Endothelial cell (in vitro differentiated cells): Measurements from ENCODE around the gene MCCC2. TPM values are rescaled to one million over a fixed set of nuclear protein-coding genes. Genes with fewer than 3 reads are reported as not detected.
"Not testable (repeated sequence)": the region's sequence is repeated elsewhere in the genome, so short reads cannot be mapped to it uniquely, and the experiment has no call there.

Experiments
- DNase-seq: peaks from one replicate; pipeline ENCODE4 v3.0.0; 2021; ENCODE audit warnings: low spot score
- H3K27ac Mint-ChIP-seq: one replicate; pipeline ENCODE4 v1.8.0; 2021; ENCODE audit warnings: mixed read lengths, inconsistent platforms; ENCODE audit not compliant: unreplicated experiment
- H3K27me3 Mint-ChIP-seq: one replicate; pipeline ENCODE4 v1.8.0; 2021; ENCODE audit warnings: mild to moderate bottlenecking, moderate library complexity, mixed read lengths, inconsistent platforms; ENCODE audit not compliant: unreplicated experiment
- H3K36me3 Mint-ChIP-seq: one replicate; pipeline ENCODE4 v1.8.0; 2021; ENCODE audit warnings: mild to moderate bottlenecking, low read depth, mixed read lengths, inconsistent platforms; ENCODE audit not compliant: unreplicated experiment
- H3K4me1 Mint-ChIP-seq: one replicate; pipeline ENCODE4 v1.8.0; 2021; ENCODE audit warnings: mild to moderate bottlenecking, mixed read lengths, inconsistent platforms; ENCODE audit not compliant: unreplicated experiment
- H3K4me3 Mint-ChIP-seq: one replicate; pipeline ENCODE4 v1.8.0; 2021; ENCODE audit warnings: mild to moderate bottlenecking, mixed read lengths, inconsistent platforms; ENCODE audit not compliant: unreplicated experiment
- H3K9me3 Mint-ChIP-seq: one replicate; pipeline ENCODE4 v1.8.0; 2021; ENCODE audit warnings: mixed read lengths, inconsistent platforms; ENCODE audit not compliant: unreplicated experiment
- CTCF ChIP-seq: fragments of 200-600 bp; sonication (generic); IDR thresholded peaks from one replicate; pipeline ENCODE4 v1.5.0; 2021; ENCODE audit warnings: antibody characterized with exemption; ENCODE audit not compliant: unreplicated experiment
- total RNA-seq: library from RNA; stranded (reverse); fragmentation: NEBNext Ultra II Directional; extraction: Animal tissue kit (Norgen Biotek cat#: 25700); gene quantifications from one replicate; pipeline ENCODE4 v1.2.1, GENCODE V29; 2021; ENCODE audit not compliant: unreplicated experiment

Gene MCCC2
- total RNA-seq, 1 donor from 2014 or later, result 38.3 TPM

- H3K4me1 Mint-ChIP-seq, result no peaks in the 10 kb centered on the region
- DNase-seq, result peak; percentile 44
- H3K27me3 Mint-ChIP-seq, result no peaks in the 10 kb centered on the region
- TF ChIP-seq CTCF, result peak; percentile 69
- H3K27ac Mint-ChIP-seq, result no peak overlapping the region
- H3K36me3 Mint-ChIP-seq, result peaks cover 35% of the 10 kb centered on the region
- H3K9me3 Mint-ChIP-seq, result no peaks in the 10 kb centered on the region
- no peak overlapping the region for H3K4me3 Mint-ChIP-seq
Observed at GRCh38 chr5:71601222-71602026, 14.3 kb downstream of the MCCC2 start.

GRCh38 chr5:71609916-71610315, 22.8 kb downstream of the MCCC2 start:
- H3K4me1 Mint-ChIP-seq, H3K9me3 Mint-ChIP-seq, H3K4me3 Mint-ChIP-seq, H3K27me3 Mint-ChIP-seq, H3K27ac Mint-ChIP-seq, DNase-seq: not testable (repeated sequence)
- peaks cover 24% of the 10 kb centered on the region for H3K36me3 Mint-ChIP-seq

- no peak for TF ChIP-seq CTCF
- Mint-ChIP-seq H3K27me3 (no peaks in the 10 kb centered on the region), H3K4me1 (no peaks in the 10 kb centered on the region), H3K4me3 (no peak overlapping the region), H3K36me3 (peaks cover 29% of the 10 kb centered on the region), H3K9me3 (no peaks in the 10 kb centered on the region), H3K27ac (no peak overlapping the region)
- no peak for DNase-seq
Observed at GRCh38 chr5:71615809-71616208, 28.7 kb downstream of the MCCC2 start.

DNA sequence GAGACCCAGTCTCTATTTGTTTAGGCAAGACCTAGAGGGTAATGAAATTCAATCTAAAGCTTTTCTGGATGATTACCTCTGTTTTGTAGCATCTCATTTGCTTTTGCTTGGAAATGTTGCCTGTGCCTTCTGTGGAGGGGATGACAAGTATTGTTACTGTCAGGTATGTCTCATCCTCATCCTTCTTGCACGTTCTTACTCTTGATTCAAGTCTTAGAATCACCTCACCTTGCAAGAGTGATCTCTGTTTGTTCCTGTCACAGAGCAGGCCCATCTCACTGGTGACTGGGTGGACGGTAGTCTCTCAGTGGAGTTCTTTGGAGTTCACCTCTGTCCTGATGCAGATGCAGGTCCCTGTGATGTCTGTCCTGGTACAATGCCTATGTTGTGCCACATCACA, 33.5 kb downstream of the MCCC2 start:
- no peak for DNase-seq
- peaks cover 5% of the 10 kb centered on the region for H3K4me1 Mint-ChIP-seq
- H3K4me3 Mint-ChIP-seq, result no peak overlapping the region
- no peak for TF ChIP-seq CTCF
- peaks cover 43% of the 10 kb centered on the region for H3K36me3 Mint-ChIP-seq
- H3K27ac Mint-ChIP-seq, result no peak overlapping the region
- no peaks in the 10 kb centered on the region for H3K27me3 Mint-ChIP-seq
- no peaks in the 10 kb centered on the region for H3K9me3 Mint-ChIP-seq

DNA sequence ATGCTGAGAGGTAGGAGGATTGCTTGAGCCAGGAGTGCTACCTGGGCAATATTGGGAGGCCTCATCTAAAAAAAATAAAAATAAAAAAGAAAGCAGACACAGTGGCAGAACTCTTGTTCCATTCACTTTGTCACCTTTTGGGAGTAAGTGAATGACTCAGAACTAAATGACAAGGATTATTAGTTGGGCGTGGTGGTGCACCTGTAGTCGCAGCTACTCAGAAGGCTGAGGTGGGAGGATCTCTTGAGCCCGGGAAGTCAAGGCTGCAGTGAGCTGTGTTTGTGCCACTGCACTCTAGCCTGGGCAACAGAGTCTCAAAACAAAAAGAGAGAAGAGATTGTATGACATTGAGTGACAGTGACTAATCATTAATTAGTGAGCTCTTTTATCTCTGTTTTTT, 34.1 kb downstream of the MCCC2 start:
- H3K36me3 Mint-ChIP-seq, result peaks cover 43% of the 10 kb centered on the region
- DNase-seq, result no peak
- peaks cover 5% of the 10 kb centered on the region for H3K4me1 Mint-ChIP-seq
- no peak overlapping the region for H3K4me3 Mint-ChIP-seq
- no peak overlapping the region for H3K27ac Mint-ChIP-seq
- no peaks in the 10 kb centered on the region for H3K9me3 Mint-ChIP-seq
- no peak for TF ChIP-seq CTCF
- no peaks in the 10 kb centered on the region for H3K27me3 Mint-ChIP-seq
